GM12878 (cell line): ENCODE results near the gene NPC1. TPM values are rescaled to one million over a fixed set of nuclear protein-coding genes. Genes with fewer than 3 reads are reported as not detected.

ENCODE experiments used
- ATAC-seq: fragments of 200-7000 bp; cut with Tn5 transposase; 3 replicates; pipeline ENCODE4 v1.9.1; 2020; ENCODE audit warnings: mild to moderate bottlenecking, moderate library complexity
- BruUV-seq: library from RNA; stranded (reverse); fragments of 400-500 nt; replicated peaks from 2 replicates; lab custom pipeline; 2021; lab: Mats Ljungman, UMichigan
- CTCF ChIA-PET: fragments of 300-600 bp; sonication (Branson Sonifier 250); formaldehyde crosslinking; extraction: SDS; loops from one replicate; lab custom pipeline; 2021; ENCODE audit warnings: inconsistent platforms; lab: Yijun Ruan, JAX
- POLR2A ChIA-PET: fragments of 350-600 bp; formaldehyde crosslinking; extraction: SDS; loops from one replicate; lab custom pipeline; 2021; ENCODE audit warnings: inconsistent platforms; lab: Charles Lee
- RAD21 ChIA-PET: fragments of 300-600 bp; sonication (Branson Sonifier 250); formaldehyde crosslinking; loops from one replicate; lab custom pipeline; 2023; ENCODE audit warnings: antibody characterized with exemption; ENCODE audit not compliant: unreplicated experiment; lab: Charles Lee
- SMC1A ChIA-PET: fragments of 300-600 bp; sonication (Branson Sonifier 250); formaldehyde crosslinking; loops from one replicate; lab custom pipeline; 2023; ENCODE audit not compliant: unreplicated experiment, uncharacterized antibody; lab: Charles Lee
- DNase-seq: peaks from one replicate; pipeline ENCODE4 v3.0.0-alpha.2; 2011; ENCODE audit warnings: low read depth, low spot score
- FAIRE-seq: peaks from 3 replicates; lab custom pipeline; 2011; peaks lifted over from hg19 to GRCh38; lab: Jason Lieb, UNC
- H2AFZ ChIP-seq: 2 replicates; pipeline ENCODE4 v1.6.0; 2011; ENCODE audit warnings: low read depth, low read length, control low read depth; ENCODE audit not compliant: control insufficient read depth
- H3K27ac ChIP-seq: 2 replicates; pipeline ENCODE4 v1.5.1; 2011; ENCODE audit warnings: control low read depth; ENCODE audit not compliant: control insufficient read depth, insufficient read depth
- H3K27me3 ChIP-seq, 2 experiments: replicated peaks in 1 of 2; 2 replicates each; pipeline versions ENCODE4 v1.6.0 to v1.6.1; 2011; ENCODE audit warnings: low read length in 1 of 2; ENCODE audit not compliant: control insufficient read depth in 2 of 2, insufficient read depth in 2 of 2
- H3K36me3 ChIP-seq, 2 experiments: 2 replicates each; pipeline ENCODE4 v1.5.1; 2011; ENCODE audit warnings: low read length in 1 of 2; ENCODE audit not compliant: control insufficient read depth in 2 of 2, insufficient read depth in 2 of 2
- H3K4me1 ChIP-seq: 2 replicates; pipeline ENCODE4 v1.6.1; 2011; ENCODE audit warnings: mild to moderate bottlenecking, low read length, moderate library complexity, mixed read lengths; ENCODE audit not compliant: control insufficient read depth, insufficient read depth
- H3K4me2 ChIP-seq: 2 replicates; pipeline ENCODE4 v1.6.0; 2011; ENCODE audit warnings: control low read depth; ENCODE audit not compliant: control insufficient read depth, insufficient read depth
- H3K4me3 ChIP-seq: fragments of 200-600 bp; sonication (generic); 2 replicates; pipeline ENCODE4 v1.5.1; 2016
- H3K79me2 ChIP-seq: 2 replicates; pipeline ENCODE4 v1.6.0; 2011; ENCODE audit warnings: low read length; ENCODE audit not compliant: control insufficient read depth, insufficient read depth
- H3K9ac ChIP-seq: 2 replicates; pipeline ENCODE4 v1.8.0; 2011; ENCODE audit warnings: low read length, control low read depth, mixed read lengths; ENCODE audit not compliant: control insufficient read depth, insufficient read depth
- H3K9me3 ChIP-seq: replicated peaks from 3 replicates; pipeline ENCODE4 v1.5.1; 2011; ENCODE audit warnings: mild to moderate bottlenecking, low read length; ENCODE audit not compliant: control insufficient read depth, insufficient read depth
- H4K20me1 ChIP-seq: 2 replicates; pipeline ENCODE4 v1.6.0; 2011; ENCODE audit not compliant: control insufficient read depth, insufficient read depth
- BHLHE40 ChIP-seq, 2 experiments: fragments of 450-650 bp in 1 of 2; IDR thresholded peaks; 2 replicates each; pipeline ENCODE4 v1.6.1; 2011 to 2017; ENCODE audit warnings: low read depth in 2 of 2, borderline replicate concordance in 1 of 2, improper control_type of control experiment in 1 of 2, low read length in 1 of 2, mild to moderate bottlenecking in 1 of 2
- CBX5 ChIP-seq: sonication (generic); IDR thresholded peaks from 2 replicates; pipeline ENCODE4 v1.6.1; 2016; ENCODE audit warnings: low read depth, moderate library complexity, mild to moderate bottlenecking, inconsistent platforms
- CEBPZ ChIP-seq: fragments of 150-350 bp; IDR thresholded peaks from 2 replicates; pipeline ENCODE4 v1.6.1; 2016; ENCODE audit warnings: low read depth, low read length
- EGR1 ChIP-seq, 2 experiments: IDR thresholded peaks; 1 replicate in 1 of 2; 2 replicates in 1 of 2; pipeline ENCODE4 v1.6.1; 2011 to 2012; ENCODE audit warnings: low read depth in 2 of 2, low read length in 2 of 2, borderline replicate concordance in 1 of 2, mild to moderate bottlenecking in 1 of 2, moderate library complexity in 1 of 2
- FOXK2 ChIP-seq: fragments of 450-650 bp; IDR thresholded peaks from 2 replicates; pipeline ENCODE4 v1.6.1; 2017; ENCODE audit warnings: mild to moderate bottlenecking, moderate library complexity
- HDGF ChIP-seq: fragments of 450-650 bp; IDR thresholded peaks from 2 replicates; pipeline ENCODE4 v1.6.1; 2016; ENCODE audit warnings: antibody characterized with exemption
- IRF4 ChIP-seq: IDR thresholded peaks from 2 replicates; pipeline ENCODE4 v1.6.1; 2011; ENCODE audit warnings: low read depth, low read length
- KDM1A ChIP-seq: fragments of 200-600 bp; sonication (generic); IDR thresholded peaks from 2 replicates; pipeline ENCODE4 v1.6.1; 2016; ENCODE audit warnings: borderline replicate concordance
- MXI1 ChIP-seq: fragments of 150-350 bp; IDR thresholded peaks from 2 replicates; pipeline ENCODE4 v1.6.1; 2011; ENCODE audit warnings: low read depth, mild to moderate bottlenecking, inconsistent platforms, low read length, improper control_type of control experiment
- NKRF ChIP-seq: fragments of 450-650 bp; conservative IDR thresholded peaks from 2 replicates; pipeline ENCODE4 v1.6.1; 2017; ENCODE audit warnings: mild to moderate bottlenecking, moderate library complexity
- POLR2AphosphoS2 ChIP-seq: IDR thresholded peaks from 2 replicates; pipeline ENCODE4 v1.6.1; 2011; ENCODE audit warnings: low read depth, mild to moderate bottlenecking, low read length, improper control_type of control experiment, moderate library complexity
- STAT1 ChIP-seq: fragments of 450-650 bp; conservative IDR thresholded peaks from 2 replicates; pipeline ENCODE4 v1.6.1; 2014; ENCODE audit warnings: antibody characterized with exemption, mild to moderate bottlenecking
- WGBS: methylation state at CpG from one replicate; pipeline ENCODE4 v1.1.6; 2016; ENCODE audit warnings: low lambda C conversion rate; ENCODE audit not compliant: insufficient replicate concordance, insufficient coverage; ENCODE audit errors: missing lambda C conversion rate; 5-methylcytosine and 5-hydroxymethylcytosine counted together
- in situ Hi-C: fragments of 300-500 bp; cut with MboI; formaldehyde crosslinking; loops from 9 replicates; pipeline ENCODE4 v1.14.3; 2018; ENCODE audit warnings: mixed read lengths
- intact Hi-C: fragments of 100-400 bp; cut with micrococcal nuclease; formaldehyde crosslinking; loops from one replicate; pipeline ENCODE4 v1.14.2; 2022; ENCODE audit not compliant: unreplicated experiment
- polyA plus RNA-seq, 11 experiments: library from polyadenylated mRNA; depleted of rRNA in 4 of 11; unstranded in 6 of 11; stranded (reverse) in 5 of 11; fragments of >200 nt; fragmentation: Nextera tagmentation in 4 of 11; fragmentation: Illumina TruSeq in 1 of 11; extraction: Ambion mirVana in 4 of 11; extraction: Trizol in 1 of 11; gene quantifications; 1 replicate in 1 of 11; 2 replicates in 10 of 11; pipeline versions ENCODE4 v1.2.1 to v1.2.3, GENCODE V29; 2011 to 2016; ENCODE audit warnings: inconsistent platforms in 2 of 11, missing spikeins in 2 of 11, low read depth in 1 of 11
- total RNA-seq, 4 experiments: library from RNA; depleted of rRNA in 3 of 4; stranded (reverse); fragments of >200 nt in 3 of 4; fragmentation: Illumina TruSeq in 1 of 4; extraction: Trizol in 1 of 4; gene quantifications; 2 replicates each; pipeline versions ENCODE4 v1.2.1 to v1.2.3, GENCODE V29; 2013 to 2021

Gene NPC1
- total and polyA plus RNA-seq, 10 of the 15 experiments (the other 5 are each of a cell fraction or from before 2014, with no cell fraction given), result 10.1 to 45.2 (median 19.4) TPM

- CTCF ChIA-PET, result interaction anchor here (1.0 to 13.7 kb wide), 4 partner anchors 10 to 115 kb away, joined by 3 to 233 read pairs (median 4); no protein-coding TSS in a partner anchor
- POLR2A ChIA-PET, result interaction anchor here (0.8 to 0.9 kb wide), 2 partner anchors 10 to 13 kb away, joined by 3 read pairs; no protein-coding TSS in a partner anchor
Observed at GRCh38 chr18:23631312-23631711, 45.0 kb upstream of the NPC1 start.

More at GRCh38 chr18:23631312-23631711, 45.0 kb upstream of the NPC1 start:
- no peak overlapping the region for H3K27ac ChIP-seq
- H3K79me2 ChIP-seq, result no peaks in the 10 kb centered on the region
- ATAC-seq, result no peak
- H3K9me3 ChIP-seq, result no peaks in the 10 kb centered on the region
- no peak for DNase-seq
- H4K20me1 ChIP-seq, result no peaks in the 10 kb centered on the region
- H3K9ac ChIP-seq, result no peak overlapping the region
- no peak overlapping the region for H3K4me2 ChIP-seq
- no peak overlapping the region for H3K4me3 ChIP-seq
- no peak overlapping the region for H2AFZ ChIP-seq
- no peaks in the 10 kb centered on the region for H3K36me3 ChIP-seq
- no peak for FAIRE-seq
- intact Hi-C loops (no loop called here), in situ Hi-C loops (no loop called here)
- TF ChIP-seq MXI1, result no peak
- TF ChIP-seq NKRF, result no peak
- no peak for TF ChIP-seq POLR2AphosphoS2
- TF ChIP-seq EGR1 (IDR thresholded peaks at IDR 0.05; ENCODE audit: borderline replicate concordance in 1 of 2, low read depth in 2 of 2, low read length in 2 of 2), result no peak
- no peak for TF ChIP-seq HDGF
- no peak for TF ChIP-seq CBX5
- TF ChIP-seq CEBPZ, result no peak
- no peak for TF ChIP-seq IRF4
- TF ChIP-seq FOXK2, result no peak
- no peak for TF ChIP-seq KDM1A
- TF ChIP-seq BHLHE40 (IDR thresholded peaks at IDR 0.05; ENCODE audit: borderline replicate concordance in 1 of 2, low read depth in 2 of 2, low read length in 1 of 2), result no peak
- no peak for TF ChIP-seq STAT1
- WGBS, result 53% methylated on average over 5 of the region's 5 CpGs
- no peaks in the 10 kb centered on the region for H3K4me1 ChIP-seq
- H3K27me3 ChIP-seq, result no peaks in the 10 kb centered on the region
- no TSS peak for BruUV-seq
- ChIA-PET SMC1A (interaction anchor here (0.7 to 12.4 kb wide), 7 partner anchors 10 to 737 kb away, joined by 3 to 167 read pairs (median 3); partner anchors contain the start of gene NPC1), RAD21 (interaction anchor here (2.3 kb wide), 1 partner anchor 72 kb away, joined by 8 read pairs; no protein-coding TSS in a partner anchor)
